Tibial artery (tissue), 4 donors: ENCODE results near the gene MGMT.

Experiments used
- DNase-seq, 2 donors: peaks; one replicate each; pipeline ENCODE4 v3.0.0-alpha.2; 2019
- H3K27ac ChIP-seq, 2 donors: fragments of 200-600 bp; sonication (generic) in 1 of 2; 1 replicate in 1 of 2; 2 replicates in 1 of 2; pipeline ENCODE4 v1.5.1; 2018 to 2019; ENCODE audit warnings: mild to moderate bottlenecking in 1 of 2
- H3K27me3 ChIP-seq, 2 donors: fragments of 200-600 bp; sonication (generic) in 1 of 2; one replicate each; pipeline versions ENCODE4 v1.5.1 to v1.6.0; 2016 to 2019
- H3K36me3 ChIP-seq, 3 donors: fragments of 200-600 bp; sonication (generic) in 2 of 3; one replicate each; pipeline ENCODE4 v1.5.1; 2016 to 2019; ENCODE audit warnings: mild to moderate bottlenecking in 2 of 3
- H3K4me1 ChIP-seq, 4 donors: fragments of 200-600 bp; sonication (generic) in 2 of 4; 1 replicate in 3 of 4; 2 replicates in 1 of 4; pipeline ENCODE4 v1.5.1; 2016 to 2019
- H3K4me3 ChIP-seq, 2 donors: fragments of 200-600 bp; sonication (generic) in 1 of 2; 1 replicate in 1 of 2; 2 replicates in 1 of 2; pipeline ENCODE4 v1.5.1; 2018 to 2019; ENCODE audit warnings: mild to moderate bottlenecking in 2 of 2
- H3K9me3 ChIP-seq, 3 donors: fragments of 200-600 bp; sonication (generic) in 1 of 3; one replicate each; pipeline ENCODE4 v1.5.1; 2016 to 2019
- CTCF ChIP-seq, 2 experiments: fragments of 200-600 bp in 1 of 2; fragments of 450-650 bp in 1 of 2; IDR thresholded peaks; one replicate each; pipeline ENCODE4 v1.5.1; 2017 to 2019; ENCODE audit warnings: antibody characterized with exemption in 2 of 2, mild to moderate bottlenecking in 1 of 2, moderate library complexity in 1 of 2
- intact Hi-C: fragments of 100-400 bp; cut with DNase I; formaldehyde crosslinking; loops from one replicate; pipeline ENCODE4 v1.15.0; 2023; ENCODE audit warnings: low total_unique reads

The MGMT gene

GRCh38 chr10:129580010-129580409 is 113.0 kb downstream of the MGMT start:
- Histone ChIP-seq H3K27me3 (no peaks in the 10 kb centered on the region), H3K9me3 (peaks cover 0 to 4% (median 0%) of the 10 kb centered on the region in 3 donors), H3K27ac (no peak overlapping the region), H3K4me3 (no peak overlapping the region), H3K4me1 (no peaks in the 10 kb centered on the region), H3K36me3 (peaks cover 0 to 10% (median 0%) of the 10 kb centered on the region in 3 donors)
- TF ChIP-seq CTCF (IDR thresholded peaks at IDR 0.05) = no peak
- DNase-seq = no peak
- intact Hi-C loops = no loop called here

- Histone ChIP-seq H3K4me1 (no peaks in the 10 kb centered on the region), H3K27me3 (no peaks in the 10 kb centered on the region), H3K36me3 (peaks cover 0 to 13% (median 0%) of the 10 kb centered on the region in 3 donors), H3K4me3 (no peak overlapping the region), H3K9me3 (peaks cover 0 to 10% (median 0%) of the 10 kb centered on the region in 3 donors), H3K27ac (no peak overlapping the region)
- TF ChIP-seq CTCF (IDR thresholded peaks at IDR 0.05) = no peak
- intact Hi-C loops = no loop called here
- no peak for DNase-seq
These were observed 113.9 kb downstream of the MGMT start for GRCh38 chr10:129580901-129581300.

- Histone ChIP-seq H3K9me3 (peaks cover 4 to 20% (median 5%) of the 10 kb centered on the region in 3 donors), H3K27me3 (no peaks in the 10 kb centered on the region), H3K4me3 (no peak overlapping the region), H3K27ac (no peak overlapping the region), H3K36me3 (peaks cover 0 to 13% (median 0%) of the 10 kb centered on the region in 3 donors), H3K4me1 (no peaks in the 10 kb centered on the region)
- intact Hi-C loops = no loop called here
- no peak for TF ChIP-seq CTCF (IDR thresholded peaks at IDR 0.05)
- DNase-seq = no peak
These were observed 114.9 kb downstream of the MGMT start for GRCh38 chr10:129581827-129582411.

- peaks cover 7 to 35% (median 16%) of the 10 kb centered on the region in 3 donors for H3K9me3 ChIP-seq
- no peak for DNase-seq
- no peak for TF ChIP-seq CTCF (IDR thresholded peaks at IDR 0.05)
- no peaks in the 10 kb centered on the region for H3K27me3 ChIP-seq
- H3K36me3 ChIP-seq = peaks cover 0 to 22% (median 0%) of the 10 kb centered on the region in 3 donors
- no peaks in the 10 kb centered on the region for H3K4me1 ChIP-seq
- no peak overlapping the region for H3K4me3 ChIP-seq
- intact Hi-C loops = no loop called here
- no peak overlapping the region for H3K27ac ChIP-seq
These were observed 116.8 kb downstream of the MGMT start for GRCh38 chr10:129583831-129584230.

GRCh38 chr10:129586898-129587443 is 119.9 kb downstream of the MGMT start:
- Histone ChIP-seq H3K9me3 (peaks cover 7 to 31% (median 16%) of the 10 kb centered on the region in 3 donors), H3K4me3 (no peak overlapping the region), H3K4me1 (no peaks in the 10 kb centered on the region), H3K36me3 (peaks cover 0 to 23% (median 0%) of the 10 kb centered on the region in 3 donors), H3K27ac (no peak overlapping the region), H3K27me3 (no peaks in the 10 kb centered on the region)
- no peak for TF ChIP-seq CTCF (IDR thresholded peaks at IDR 0.05)
- intact Hi-C loops = no loop called here
- no peak for DNase-seq
